ENCODE measurements around the gene ALPK1.
"Not testable (repeated sequence)": the region's sequence is repeated elsewhere in the genome, so short reads cannot be mapped to it uniquely, and the experiment has no call there.

Gene ALPK1

GRCh38 chr4:112299721-112300120 is 2.6 kb downstream of the ALPK1 start:
- no peak overlapping the region for H3K27ac ChIP-seq (ENCODE audit: low read depth, low read length)
- H2AFZ ChIP-seq (ENCODE audit: insufficient read depth, low read length, poor library complexity): no peak overlapping the region
- no peak overlapping the region for H3K4me3 ChIP-seq (ENCODE audit: low read depth, low read length)
- H2BK5ac ChIP-seq (ENCODE audit: low read depth, low read length, poor library complexity): no peak overlapping the region
- no peak overlapping the region for H3K9ac ChIP-seq (ENCODE audit: low read length)
- WGBS (ENCODE audit: extremely low coverage, insufficient coverage, insufficient read length): no CpG with 5 or more reads among the region's 4 CpGs
- H3K79me2 ChIP-seq (ENCODE audit: control insufficient read depth, insufficient read depth, low read length, poor library complexity): no peaks in the 10 kb centered on the region
- no peak overlapping the region for H3K18ac ChIP-seq (ENCODE audit: low read length)
- no peaks in the 10 kb centered on the region for H3K9me3 ChIP-seq (ENCODE audit: insufficient read depth, low read depth, low read length)
- H4K12ac ChIP-seq (ENCODE audit: low read depth, low read length): no peak overlapping the region
- no peak overlapping the region for H2BK120ac ChIP-seq (ENCODE audit: insufficient read depth, low read length, poor library complexity)
- no peak overlapping the region for H3K23ac ChIP-seq (ENCODE audit: low read length)
- H3K79me1 ChIP-seq (ENCODE audit: low read length): no peaks in the 10 kb centered on the region
- H4K8ac ChIP-seq (ENCODE audit: low read depth, low read length): no peak overlapping the region
- DNase-seq: no peak
- H3K4ac ChIP-seq (ENCODE audit: low read depth, low read length): no peak overlapping the region
- no peaks in the 10 kb centered on the region for H3K27me3 ChIP-seq (ENCODE audit: insufficient read depth, low read length)
- no peak overlapping the region for H4K91ac ChIP-seq (ENCODE audit: low read depth, low read length)
- no peak overlapping the region for H2AK5ac ChIP-seq (ENCODE audit: low read length)
- H3K14ac ChIP-seq (ENCODE audit: low read length): no peak overlapping the region
- H3K36me3 ChIP-seq (ENCODE audit: control insufficient read depth in 1 of 2, insufficient read depth in 2 of 2, low read length in 2 of 2): no peaks in the 10 kb centered on the region
- H2BK12ac ChIP-seq (ENCODE audit: low read length): no peak overlapping the region
- H3K4me2 ChIP-seq (ENCODE audit: low read length): no peak overlapping the region
- no peaks in the 10 kb centered on the region for H3K4me1 ChIP-seq (ENCODE audit: control insufficient read depth in 1 of 2, insufficient read depth in 2 of 2, low read length in 2 of 2)

DNA sequence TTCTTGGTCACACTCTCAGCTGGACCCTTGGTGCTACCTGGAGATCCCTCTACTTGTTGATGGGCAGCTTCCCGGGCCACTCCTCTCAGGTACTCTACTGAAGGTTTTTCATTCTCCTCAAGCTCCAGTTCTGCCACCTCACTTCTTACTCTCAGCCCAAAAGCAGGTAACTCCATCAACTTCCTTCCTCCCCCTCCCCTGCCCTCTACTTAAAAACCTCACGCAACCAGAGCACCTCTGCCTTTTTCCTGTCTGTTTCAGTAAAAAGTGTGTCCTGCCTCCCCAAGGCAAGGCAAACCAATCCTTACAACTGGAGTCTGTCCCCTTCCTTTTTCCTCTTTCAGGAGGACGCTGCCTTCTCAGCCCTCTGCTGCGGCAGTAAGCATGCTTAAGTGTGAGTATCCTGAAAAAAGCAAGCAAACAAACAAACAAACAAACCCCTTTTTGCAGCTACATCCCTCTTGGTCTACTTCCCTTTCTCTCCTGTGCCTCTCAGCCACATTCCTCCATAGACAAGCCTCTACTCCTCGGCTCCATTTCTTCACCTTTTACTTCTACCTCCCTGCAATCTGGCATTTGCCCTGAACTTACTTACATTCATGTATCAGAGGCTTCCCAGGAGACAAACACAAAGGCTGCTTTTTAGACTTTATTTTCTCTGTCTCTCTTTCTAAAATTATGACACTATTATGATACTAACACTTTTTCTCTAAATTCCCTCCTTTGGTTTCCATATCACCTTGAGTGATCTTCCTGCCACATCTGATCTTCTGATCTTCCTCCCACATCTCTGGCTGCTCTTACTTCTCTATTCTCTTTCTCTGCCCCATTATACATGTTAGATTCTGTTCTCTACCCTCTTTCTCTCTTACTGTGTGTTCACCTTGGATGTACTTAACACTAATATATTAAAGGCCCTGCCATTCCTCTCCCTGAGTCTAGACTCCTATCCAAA is 5.4 kb downstream of the ALPK1 start:
- no peak overlapping the region for H2AK5ac ChIP-seq (ENCODE audit: low read length)
- H3K9ac ChIP-seq (ENCODE audit: low read length): no peak overlapping the region
- H2AFZ ChIP-seq (ENCODE audit: insufficient read depth, low read length, poor library complexity): no peak overlapping the region
- DNase-seq: no peak
- H4K91ac ChIP-seq (ENCODE audit: low read depth, low read length): no peak overlapping the region
- H4K12ac ChIP-seq (ENCODE audit: low read depth, low read length): no peak overlapping the region
- no peaks in the 10 kb centered on the region for H3K9me3 ChIP-seq (ENCODE audit: insufficient read depth, low read depth, low read length)
- no peak overlapping the region for H3K4me3 ChIP-seq (ENCODE audit: low read depth, low read length)
- no peaks in the 10 kb centered on the region for H3K36me3 ChIP-seq (ENCODE audit: control insufficient read depth in 1 of 2, insufficient read depth in 2 of 2, low read length in 2 of 2)
- H3K79me1 ChIP-seq (ENCODE audit: low read length): no peaks in the 10 kb centered on the region
- H3K27me3 ChIP-seq (ENCODE audit: insufficient read depth, low read length): no peaks in the 10 kb centered on the region
- H2BK5ac ChIP-seq (ENCODE audit: low read depth, low read length, poor library complexity): no peak overlapping the region
- H2BK120ac ChIP-seq (ENCODE audit: insufficient read depth, low read length, poor library complexity): no peak overlapping the region
- no peaks in the 10 kb centered on the region for H3K4me1 ChIP-seq (ENCODE audit: control insufficient read depth in 1 of 2, insufficient read depth in 2 of 2, low read length in 2 of 2)
- no peak overlapping the region for H3K4ac ChIP-seq (ENCODE audit: low read depth, low read length)
- WGBS (ENCODE audit: extremely low coverage, insufficient coverage, insufficient read length): no CpG with 5 or more reads among the region's 5 CpGs
- H3K14ac ChIP-seq (ENCODE audit: low read length): no peak overlapping the region
- no peaks in the 10 kb centered on the region for H3K79me2 ChIP-seq (ENCODE audit: control insufficient read depth, insufficient read depth, low read length, poor library complexity)
- H3K4me2 ChIP-seq (ENCODE audit: low read length): no peak overlapping the region
- no peak overlapping the region for H3K23ac ChIP-seq (ENCODE audit: low read length)
- no peak overlapping the region for H3K27ac ChIP-seq (ENCODE audit: low read depth, low read length)
- H3K18ac ChIP-seq (ENCODE audit: low read length): no peak overlapping the region
- H4K8ac ChIP-seq (ENCODE audit: low read depth, low read length): no peak overlapping the region
- H2BK12ac ChIP-seq (ENCODE audit: low read length): no peak overlapping the region

DNA sequence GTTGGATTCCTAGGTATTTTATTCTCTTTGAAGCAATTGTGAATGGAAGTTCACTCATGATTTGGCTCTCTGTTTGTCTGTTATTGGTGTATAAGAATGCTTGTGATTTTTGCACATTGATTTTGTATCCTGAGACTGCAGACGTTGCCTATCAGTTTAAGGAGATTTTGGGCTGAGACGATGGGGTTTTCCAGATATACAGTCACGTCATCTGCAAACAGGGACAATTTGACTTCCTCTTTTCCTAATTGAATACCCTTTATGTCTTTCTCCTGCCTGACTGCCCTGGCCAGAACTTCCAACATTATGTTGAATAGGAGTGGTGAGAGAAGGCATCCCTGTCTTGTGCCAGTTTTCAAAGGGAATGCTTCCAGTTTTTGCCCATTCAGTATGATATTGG is 8.3 kb downstream of the ALPK1 start:
- H3K79me1 ChIP-seq (ENCODE audit: low read length); H3K4ac ChIP-seq (ENCODE audit: low read depth, low read length); H3K4me3 ChIP-seq (ENCODE audit: low read depth, low read length); H3K36me3 ChIP-seq (ENCODE audit: control insufficient read depth in 1 of 2, insufficient read depth in 2 of 2, low read length in 2 of 2); H3K14ac ChIP-seq (ENCODE audit: low read length); H2BK120ac ChIP-seq (ENCODE audit: insufficient read depth, low read length, poor library complexity); DNase-seq; H2AFZ ChIP-seq (ENCODE audit: insufficient read depth, low read length, poor library complexity); H3K27ac ChIP-seq (ENCODE audit: low read depth, low read length); H3K18ac ChIP-seq (ENCODE audit: low read length); H3K9ac ChIP-seq (ENCODE audit: low read length); H3K23ac ChIP-seq (ENCODE audit: low read length); H3K4me1 ChIP-seq (ENCODE audit: control insufficient read depth in 1 of 2, insufficient read depth in 2 of 2, low read length in 2 of 2); H3K79me2 ChIP-seq (ENCODE audit: control insufficient read depth, insufficient read depth, low read length, poor library complexity); H3K9me3 ChIP-seq (ENCODE audit: insufficient read depth, low read depth, low read length); H3K27me3 ChIP-seq (ENCODE audit: insufficient read depth, low read length); H4K91ac ChIP-seq (ENCODE audit: low read depth, low read length); H2AK5ac ChIP-seq (ENCODE audit: low read length); H2BK5ac ChIP-seq (ENCODE audit: low read depth, low read length, poor library complexity); H3K4me2 ChIP-seq (ENCODE audit: low read length); H4K12ac ChIP-seq (ENCODE audit: low read depth, low read length); H2BK12ac ChIP-seq (ENCODE audit: low read length); H4K8ac ChIP-seq (ENCODE audit: low read depth, low read length): not testable (repeated sequence)
- whole genome bisulfite sequencing (ENCODE audit: extremely low coverage, insufficient coverage, insufficient read length): no CpG with 5 or more reads among the region's 3 CpGs

- H3K36me3 ChIP-seq (ENCODE audit: control insufficient read depth in 1 of 2, insufficient read depth in 2 of 2, low read length in 2 of 2); H2BK5ac ChIP-seq (ENCODE audit: low read depth, low read length, poor library complexity); H3K14ac ChIP-seq (ENCODE audit: low read length); H4K12ac ChIP-seq (ENCODE audit: low read depth, low read length); H3K4ac ChIP-seq (ENCODE audit: low read depth, low read length); H2BK12ac ChIP-seq (ENCODE audit: low read length); H3K23ac ChIP-seq (ENCODE audit: low read length); H3K27me3 ChIP-seq (ENCODE audit: insufficient read depth, low read length); H4K8ac ChIP-seq (ENCODE audit: low read depth, low read length); H2AK5ac ChIP-seq (ENCODE audit: low read length); H3K4me1 ChIP-seq (ENCODE audit: control insufficient read depth in 1 of 2, insufficient read depth in 2 of 2, low read length in 2 of 2); H3K9ac ChIP-seq (ENCODE audit: low read length); H2AFZ ChIP-seq (ENCODE audit: insufficient read depth, low read length, poor library complexity); H3K18ac ChIP-seq (ENCODE audit: low read length); DNase-seq; H4K91ac ChIP-seq (ENCODE audit: low read depth, low read length); H3K4me2 ChIP-seq (ENCODE audit: low read length); H3K4me3 ChIP-seq (ENCODE audit: low read depth, low read length); H3K9me3 ChIP-seq (ENCODE audit: insufficient read depth, low read depth, low read length); H3K79me2 ChIP-seq (ENCODE audit: control insufficient read depth, insufficient read depth, low read length, poor library complexity); H3K79me1 ChIP-seq (ENCODE audit: low read length); H2BK120ac ChIP-seq (ENCODE audit: insufficient read depth, low read length, poor library complexity); H3K27ac ChIP-seq (ENCODE audit: low read depth, low read length): not testable (repeated sequence)
- no CpG with 5 or more reads among the region's 12 CpGs for WGBS (ENCODE audit: extremely low coverage, insufficient coverage, insufficient read length)
Observed at GRCh38 chr4:112309263-112309791, 12.2 kb downstream of the ALPK1 start.

Measured in trophoblast cell (in vitro differentiated cells and primary cell).